Skeletal muscle tissue (tissue), 4 donors: ENCODE data around the gene HOXC10. TPM values are rescaled to one million over a fixed set of nuclear protein-coding genes. Genes with fewer than 3 reads are reported as not detected.
A peak's percentile ranks its signal among the peaks of the same experiment; 100 is the strongest.

Source experiments
- H3K27ac ChIP-seq: one replicate; pipeline ENCODE4 v1.7.0; 2013; ENCODE audit warnings: mild to moderate bottlenecking, low read depth, low read length, inconsistent platforms
- H3K27me3 ChIP-seq, 3 donors: one replicate each; pipeline ENCODE4 v1.7.0; 2013; ENCODE audit warnings: low read length in 3 of 3; ENCODE audit not compliant: control insufficient read depth in 3 of 3, insufficient read depth in 3 of 3
- H3K36me3 ChIP-seq, 3 donors: one replicate each; pipeline ENCODE4 v1.7.0; 2013; ENCODE audit warnings: low read length in 3 of 3; ENCODE audit not compliant: control insufficient read depth in 3 of 3, insufficient read depth in 3 of 3
- H3K4me1 ChIP-seq, 3 donors: one replicate each; pipeline ENCODE4 v1.7.0; 2013; ENCODE audit warnings: low read length in 3 of 3, mild to moderate bottlenecking in 3 of 3; ENCODE audit not compliant: control insufficient read depth in 3 of 3, insufficient read depth in 3 of 3
- H3K4me3 ChIP-seq, 3 donors: one replicate each; pipeline ENCODE4 v1.7.0; 2013; ENCODE audit warnings: low read length in 3 of 3
- H3K9ac ChIP-seq, 3 donors: one replicate each; pipeline ENCODE4 v1.7.0; 2013; ENCODE audit warnings: low read length in 3 of 3, mild to moderate bottlenecking in 3 of 3, moderate library complexity in 2 of 3, low read depth in 1 of 3
- H3K9me3 ChIP-seq, 3 donors: one replicate each; pipeline ENCODE4 v1.7.0; 2013; ENCODE audit warnings: low read length in 3 of 3; ENCODE audit not compliant: control insufficient read depth in 3 of 3
- total RNA-seq: library from RNA; depleted of rRNA; stranded (reverse); fragments of >200 nt; gene quantifications from one replicate; pipeline ENCODE4 v1.2.3, GENCODE V29; 2014
- donor health status: Osteomylitis.

The HOXC10 gene
- total RNA-seq, 1 donor from 2014 or later, result 3.7 TPM

- H3K4me1 ChIP-seq, result peaks cover 0 to 3% (median 3%) of the 10 kb centered on the region in 3 donors
- no peaks in the 10 kb centered on the region for H3K36me3 ChIP-seq
- H3K27me3 ChIP-seq, result peaks cover 66 to 90% (median 74%) of the 10 kb centered on the region in 3 donors
- H3K9me3 ChIP-seq, result no peaks in the 10 kb centered on the region
- no peak overlapping the region for H3K9ac ChIP-seq
- no peak overlapping the region for H3K27ac ChIP-seq
- H3K4me3 ChIP-seq, result no peak overlapping the region
Measured at GRCh38 chr12:53950789-53951576, 34.0 kb upstream of the HOXC10 start.

GRCh38 chr12:53951577-53952334 is 33.2 kb upstream of the HOXC10 start:
- Histone ChIP-seq H3K4me1 (peaks cover 0 to 3% (median 3%) of the 10 kb centered on the region in 3 donors), H3K27me3 (peaks cover 72 to 92% (median 76%) of the 10 kb centered on the region in 3 donors), H3K27ac (no peak overlapping the region), H3K36me3 (no peaks in the 10 kb centered on the region), H3K4me3 (no peak overlapping the region), H3K9ac (no peak overlapping the region), H3K9me3 (no peaks in the 10 kb centered on the region)

- H3K9me3 ChIP-seq, result no peaks in the 10 kb centered on the region
- no peak overlapping the region for H3K4me3 ChIP-seq
- H3K27me3 ChIP-seq, result peaks cover 78 to 94% (median 78%) of the 10 kb centered on the region in 3 donors
- H3K36me3 ChIP-seq, result no peaks in the 10 kb centered on the region
- no peak overlapping the region for H3K9ac ChIP-seq
- H3K27ac ChIP-seq, result no peak overlapping the region
- peaks cover 0 to 3% (median 3%) of the 10 kb centered on the region in 3 donors for H3K4me1 ChIP-seq
Measured at GRCh38 chr12:53952335-53952694, 32.6 kb upstream of the HOXC10 start.

GRCh38 chr12:53952871-53953734 is 31.8 kb upstream of the HOXC10 start:
- H3K27me3 ChIP-seq, result peaks cover 86 to 96% (median 86%) of the 10 kb centered on the region in 3 donors
- H3K4me1 ChIP-seq, result peaks cover 0 to 3% (median 3%) of the 10 kb centered on the region in 3 donors
- H3K4me3 ChIP-seq, result no peak overlapping the region
- no peak overlapping the region for H3K27ac ChIP-seq
- H3K36me3 ChIP-seq, result no peaks in the 10 kb centered on the region
- no peak overlapping the region for H3K9ac ChIP-seq
- no peaks in the 10 kb centered on the region for H3K9me3 ChIP-seq

- H3K4me3 ChIP-seq, result no peak overlapping the region
- H3K9me3 ChIP-seq, result no peaks in the 10 kb centered on the region
- peaks cover 86 to 97% (median 93%) of the 10 kb centered on the region in 3 donors for H3K27me3 ChIP-seq
- peaks cover 0 to 3% (median 3%) of the 10 kb centered on the region in 3 donors for H3K4me1 ChIP-seq
- H3K27ac ChIP-seq, result no peak overlapping the region
- H3K9ac ChIP-seq, result no peak overlapping the region
- no peaks in the 10 kb centered on the region for H3K36me3 ChIP-seq
Measured at GRCh38 chr12:53953831-53954693, 30.9 kb upstream of the HOXC10 start.

- Histone ChIP-seq H3K4me3 (peak within 1 kb of the TSS in 2 of 3 donors; percentile 29 to 45), H3K27ac (no peak within 1 kb of the TSS), H3K4me1 (peaks cover 0 to 3% (median 3%) of the 10 kb centered on the region in 3 donors), H3K9ac (peak within 1 kb of the TSS in 1 of 3 donors; percentile 45), H3K9me3 (no peaks in the 10 kb centered on the region), H3K27me3 (peaks cover 86 to 97% (median 93%) of the 10 kb centered on the region in 3 donors), H3K36me3 (no peaks in the 10 kb centered on the region)
Measured at GRCh38 chr12:53954694-53955035, 30.3 kb upstream of the HOXC10 start, which contains the start of gene HOXC12. HOXC12 (plus strand) TSS chr12:53954903; CDS start chr12:53954930, 27 bp downstream.

GRCh38 chr12:53955036-53955775 is 29.7 kb upstream of the HOXC10 start:
- Histone ChIP-seq H3K4me3 (peak overlapping the region in 2 of 3 donors; percentile 29 to 45), H3K27ac (no peak overlapping the region), H3K27me3 (peaks cover 87 to 97% (median 93%) of the 10 kb centered on the region in 3 donors), H3K9ac (peak overlapping the region in 1 of 3 donors; percentile 45), H3K4me1 (peaks cover 0 to 3% (median 3%) of the 10 kb centered on the region in 3 donors), H3K36me3 (no peaks in the 10 kb centered on the region), H3K9me3 (no peaks in the 10 kb centered on the region)

- peaks cover 0 to 3% (median 3%) of the 10 kb centered on the region in 3 donors for H3K4me1 ChIP-seq
- peaks cover 87 to 97% (median 93%) of the 10 kb centered on the region in 3 donors for H3K27me3 ChIP-seq
- no peak overlapping the region for H3K4me3 ChIP-seq
- no peak overlapping the region for H3K9ac ChIP-seq
- no peaks in the 10 kb centered on the region for H3K9me3 ChIP-seq
- H3K36me3 ChIP-seq, result no peaks in the 10 kb centered on the region
- no peak overlapping the region for H3K27ac ChIP-seq
Measured at GRCh38 chr12:53955776-53956250, 29.1 kb upstream of the HOXC10 start.
